ENCODE results near the gene ANKRD44. TPM values are rescaled to one million over a fixed set of nuclear protein-coding genes. Genes with fewer than 3 reads are reported as not detected.

Gene ANKRD44
- total RNA-seq, 2 donors from 2014 or later: 7.0 to 10.1 TPM

GRCh38 chr2:197007716-197008628 is 302.6 kb downstream of the ANKRD44 start:
- Histone ChIP-seq H3K27ac (no peak overlapping the region), H3K4me1 (no peaks in the 10 kb centered on the region), H3K4me3 (no peak overlapping the region), H3K36me3 (no peaks in the 10 kb centered on the region), H3K27me3 (no peaks in the 10 kb centered on the region), H3K9me3 (no peaks in the 10 kb centered on the region)
- DNase-seq (ENCODE audit: low spot score): no peak
- no peak for TF ChIP-seq CTCF (IDR thresholded peaks at IDR 0.05)

- Histone ChIP-seq H3K4me1 (no peaks in the 10 kb centered on the region), H3K27ac (no peak overlapping the region), H3K9me3 (no peaks in the 10 kb centered on the region), H3K27me3 (no peaks in the 10 kb centered on the region), H3K36me3 (peaks cover 14% of the 10 kb centered on the region), H3K4me3 (no peak overlapping the region)
- DNase-seq (ENCODE audit: low spot score): no peak
- no peak for TF ChIP-seq CTCF (IDR thresholded peaks at IDR 0.05)
Observed at GRCh38 chr2:197001921-197002320, 308.7 kb downstream of the ANKRD44 start.

GRCh38 chr2:196995757-196996314 is 314.7 kb downstream of the ANKRD44 start:
- DNase-seq (ENCODE audit: low spot score): no peak
- Histone ChIP-seq H3K27me3 (no peaks in the 10 kb centered on the region), H3K27ac (no peak overlapping the region), H3K36me3 (peaks cover 6% of the 10 kb centered on the region), H3K4me1 (no peaks in the 10 kb centered on the region), H3K4me3 (no peak overlapping the region), H3K9me3 (no peaks in the 10 kb centered on the region)
- TF ChIP-seq CTCF (IDR thresholded peaks at IDR 0.05): no peak

- H3K4me3 ChIP-seq: no peak overlapping the region
- H3K4me1 ChIP-seq: no peaks in the 10 kb centered on the region
- H3K36me3 ChIP-seq: peaks cover 6% of the 10 kb centered on the region
- no peak overlapping the region for H3K27ac ChIP-seq
- H3K9me3 ChIP-seq: no peaks in the 10 kb centered on the region
- no peaks in the 10 kb centered on the region for H3K27me3 ChIP-seq
- DNase-seq (ENCODE audit: low spot score): no peak
- no peak for TF ChIP-seq CTCF (IDR thresholded peaks at IDR 0.05)
Observed at GRCh38 chr2:196994764-196995163, 315.8 kb downstream of the ANKRD44 start.

GRCh38 chr2:196993617-196994016 is 317.0 kb downstream of the ANKRD44 start:
- H3K36me3 ChIP-seq: peaks cover 5% of the 10 kb centered on the region
- no peak overlapping the region for H3K4me3 ChIP-seq
- TF ChIP-seq CTCF (IDR thresholded peaks at IDR 0.05): no peak
- DNase-seq (ENCODE audit: low spot score): no peak
- no peaks in the 10 kb centered on the region for H3K27me3 ChIP-seq
- H3K9me3 ChIP-seq: no peaks in the 10 kb centered on the region
- H3K4me1 ChIP-seq: peaks cover 0 to 3% of the 10 kb centered on the region in 2 donors
- no peak overlapping the region for H3K27ac ChIP-seq

All from right atrium auricular region (tissue), 2 donors.